ENCODE data around the gene SRD5A1.

GRCh38 chr5:6606884-6607558, 26.2 kb upstream of the SRD5A1 start:
- TF ChIP-seq CTCF (IDR thresholded peaks at IDR 0.05) (no peak), POLR2A (IDR thresholded peaks at IDR 0.05) (no peak)
